GM18502 (cell line): ENCODE measurements around the gene NUTM2G.
"Not testable (repeated sequence)": the region's sequence is repeated elsewhere in the genome, so short reads cannot be mapped to it uniquely, and the experiment has no call there.

ENCODE experiments used
- ATAC-seq: cut with Tn5 transposase; IDR thresholded peaks from one replicate; pipeline ENCODE4 v1.9.1; 2021; ENCODE audit warnings: mild to moderate bottlenecking; ENCODE audit not compliant: unreplicated experiment, poor library complexity

The NUTM2G gene

GRCh38 chr9:96928543-96928942, at the start of gene NUTM2G:
NUTM2G (plus strand) TSS chr9:96928843; CDS start chr9:96929025, 182 bp downstream.
- not testable (repeated sequence) for ATAC-seq

- ATAC-seq = no peak
Measured at GRCh38 chr9:96883922-96884321, 44.7 kb upstream of the NUTM2G start.

GRCh38 chr9:96884443-96884842, 44.2 kb upstream of the NUTM2G start:
- no peak for ATAC-seq

- no peak for ATAC-seq
Measured at GRCh38 chr9:96885424-96885823, 43.2 kb upstream of the NUTM2G start.

GRCh38 chr9:96888591-96888990, 40.1 kb upstream of the NUTM2G start:
- no peak for ATAC-seq

- no peak for ATAC-seq
Measured at GRCh38 chr9:96892131-96892530, 36.5 kb upstream of the NUTM2G start.

GRCh38 chr9:96900010-96900409, 28.6 kb upstream of the NUTM2G start:
- not testable (repeated sequence) for ATAC-seq

- not testable (repeated sequence) for ATAC-seq
Measured at GRCh38 chr9:96904947-96905722, 23.5 kb upstream of the NUTM2G start.

- not testable (repeated sequence) for ATAC-seq
Measured at GRCh38 chr9:96908479-96908878, 20.2 kb upstream of the NUTM2G start.

- ATAC-seq = not testable (repeated sequence)
Measured at GRCh38 chr9:96915539-96915938, 13.1 kb upstream of the NUTM2G start.

- ATAC-seq = not testable (repeated sequence)
Measured at GRCh38 chr9:96916531-96916930, 12.1 kb upstream of the NUTM2G start.

GRCh38 chr9:96918550-96918949, 10.1 kb upstream of the NUTM2G start:
- ATAC-seq = not testable (repeated sequence)

GRCh38 chr9:96920803-96921202, 7.8 kb upstream of the NUTM2G start:
- ATAC-seq = not testable (repeated sequence)

- ATAC-seq = not testable (repeated sequence)
Measured at GRCh38 chr9:96925587-96925986, 3.1 kb upstream of the NUTM2G start.

GRCh38 chr9:96931665-96932064, 3.0 kb downstream of the NUTM2G start:
- ATAC-seq = not testable (repeated sequence)

- not testable (repeated sequence) for ATAC-seq
Measured at GRCh38 chr9:96934097-96934496, 5.5 kb downstream of the NUTM2G start.

- not testable (repeated sequence) for ATAC-seq
Measured at GRCh38 chr9:96934706-96935105, 6.1 kb downstream of the NUTM2G start.

- not testable (repeated sequence) for ATAC-seq
Measured at GRCh38 chr9:96935401-96935800, 6.8 kb downstream of the NUTM2G start.

- not testable (repeated sequence) for ATAC-seq
Measured at GRCh38 chr9:96937442-96937841, 8.8 kb downstream of the NUTM2G start.

- not testable (repeated sequence) for ATAC-seq
Measured at GRCh38 chr9:96938957-96939665, 10.5 kb downstream of the NUTM2G start.

GRCh38 chr9:96940982-96941381, 12.3 kb downstream of the NUTM2G start:
- not testable (repeated sequence) for ATAC-seq
